Hematopoietic multipotent progenitor cell treated with erythropoietin and hydrocortisone succinate and interleukin-3 and kit ligand, for 6 days (in vitro differentiated cells): ENCODE data around the gene FXYD5.
"Not testable (repeated sequence)": the region's sequence is repeated elsewhere in the genome, so short reads cannot be mapped to it uniquely, and the experiment has no call there.

ENCODE experiments used
- DNase-seq: peaks from one replicate; pipeline ENCODE4 v3.0.0-alpha.2; 2015

Gene FXYD5

DNA sequence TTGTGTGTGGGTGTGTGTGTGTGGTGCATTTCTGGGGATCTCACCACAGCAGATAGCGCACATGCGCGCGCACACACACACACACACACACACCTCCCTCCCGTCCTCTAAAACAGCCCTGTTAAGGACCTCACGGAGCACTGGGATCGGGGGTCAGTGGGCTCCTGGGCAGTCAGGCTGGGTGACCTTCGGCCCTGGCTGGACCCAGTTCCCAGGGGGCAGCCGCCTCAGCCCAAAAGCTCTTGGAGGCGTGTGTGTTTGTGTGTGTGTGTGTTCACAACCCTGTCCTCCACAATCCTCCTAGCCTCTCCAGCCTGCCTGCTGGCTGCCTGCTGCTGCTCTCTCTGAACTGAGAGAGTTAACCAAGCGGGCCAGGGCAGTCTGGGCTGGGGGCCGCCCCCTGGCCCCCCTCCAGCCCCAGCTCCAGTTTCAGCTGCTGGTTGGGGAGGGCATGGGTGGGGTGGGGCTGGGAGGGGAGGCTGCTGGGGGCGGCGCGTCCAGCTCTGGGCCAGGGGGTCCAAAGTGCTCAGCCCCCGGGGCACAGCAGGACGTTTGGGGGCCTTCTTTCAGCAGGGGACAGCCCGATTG is 16.1 kb upstream of the FXYD5 start, which contains the start of gene FXYD1:
TSS of gene FXYD1 (plus strand) at position 520 of the 588 bp plus-strand sequence. CDS start 1,256 bp downstream, outside the sequence.
- no peak for DNase-seq

DNA sequence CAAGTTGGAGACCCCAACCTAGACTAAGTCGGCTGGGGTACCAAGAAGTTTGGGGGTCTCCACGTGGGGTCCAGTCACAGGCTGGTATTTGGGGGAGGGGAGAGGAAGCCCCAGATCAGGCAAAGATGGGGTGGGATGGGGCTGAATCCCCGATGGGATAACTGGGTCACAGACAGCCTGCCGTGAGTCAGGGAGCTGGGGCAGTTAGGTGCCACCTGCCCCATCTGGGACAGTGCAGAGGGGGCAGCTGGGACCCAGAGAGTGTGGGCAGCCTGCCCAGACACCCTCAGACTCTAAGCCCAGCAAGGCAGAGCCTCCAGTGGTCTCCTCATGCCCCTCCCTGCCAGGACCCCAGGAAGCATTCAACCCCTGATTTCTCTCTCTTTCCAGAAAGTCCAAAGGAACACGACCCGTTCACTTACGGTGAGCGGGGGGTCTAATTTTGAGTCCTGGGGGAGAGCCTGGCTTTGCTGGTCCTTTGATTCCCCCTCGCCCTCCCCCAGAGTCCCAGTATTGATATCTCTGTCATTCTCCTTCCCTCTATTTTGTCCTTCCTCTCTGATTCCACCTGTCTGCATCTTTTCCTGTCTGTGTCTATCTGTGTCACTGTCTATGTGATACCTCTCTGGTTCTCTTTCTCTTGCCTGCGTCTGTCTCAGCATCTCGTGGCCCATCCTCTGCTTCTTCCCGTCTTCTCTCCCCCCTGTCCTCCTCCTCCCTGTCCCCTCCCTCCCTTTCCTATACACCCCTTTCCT is 14.2 kb upstream of the FXYD5 start:
- DNase-seq: no peak

DNA sequence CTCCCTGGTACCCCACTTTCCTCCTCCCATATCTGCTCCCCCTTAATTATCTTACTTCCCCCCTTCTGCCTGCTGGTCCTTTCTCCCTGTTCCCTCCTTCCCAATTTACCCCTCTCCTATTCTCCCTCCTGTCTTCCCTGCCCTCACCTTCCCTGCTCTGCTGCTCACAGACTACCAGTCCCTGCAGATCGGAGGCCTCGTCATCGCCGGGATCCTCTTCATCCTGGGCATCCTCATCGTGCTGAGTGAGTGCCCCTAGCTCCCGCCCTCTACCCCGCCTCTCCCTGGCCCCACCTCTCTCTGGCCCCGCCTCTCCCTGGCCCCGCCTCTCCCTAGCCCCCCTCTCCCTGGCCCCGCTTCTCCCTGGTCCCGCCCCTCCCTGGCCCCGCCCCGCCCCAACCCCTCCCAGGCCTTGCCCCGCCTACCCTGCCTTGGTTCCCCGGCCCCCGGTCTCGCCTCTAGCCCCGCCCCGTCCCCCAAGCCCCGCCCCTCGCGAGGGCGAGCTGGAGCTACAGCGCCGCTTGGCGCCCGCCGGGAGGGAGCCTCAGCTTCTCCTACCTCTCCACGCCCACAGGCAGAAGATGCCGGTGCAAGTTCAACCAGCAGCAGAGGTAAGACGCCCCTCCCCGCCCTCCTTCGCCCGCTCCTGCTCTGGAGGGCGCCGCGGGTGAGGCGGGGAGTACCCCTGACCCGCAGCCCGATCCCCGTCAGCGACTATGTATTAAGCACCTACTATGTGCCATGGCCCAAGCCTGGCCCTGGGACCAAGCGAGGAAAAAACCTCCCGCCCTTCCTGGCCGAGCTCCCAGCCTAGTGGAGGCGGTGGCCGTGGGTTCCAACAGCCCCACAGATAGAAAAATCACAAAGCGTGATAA is 13.3 kb upstream of the FXYD5 start:
- peak; percentile 95 for DNase-seq

DNA sequence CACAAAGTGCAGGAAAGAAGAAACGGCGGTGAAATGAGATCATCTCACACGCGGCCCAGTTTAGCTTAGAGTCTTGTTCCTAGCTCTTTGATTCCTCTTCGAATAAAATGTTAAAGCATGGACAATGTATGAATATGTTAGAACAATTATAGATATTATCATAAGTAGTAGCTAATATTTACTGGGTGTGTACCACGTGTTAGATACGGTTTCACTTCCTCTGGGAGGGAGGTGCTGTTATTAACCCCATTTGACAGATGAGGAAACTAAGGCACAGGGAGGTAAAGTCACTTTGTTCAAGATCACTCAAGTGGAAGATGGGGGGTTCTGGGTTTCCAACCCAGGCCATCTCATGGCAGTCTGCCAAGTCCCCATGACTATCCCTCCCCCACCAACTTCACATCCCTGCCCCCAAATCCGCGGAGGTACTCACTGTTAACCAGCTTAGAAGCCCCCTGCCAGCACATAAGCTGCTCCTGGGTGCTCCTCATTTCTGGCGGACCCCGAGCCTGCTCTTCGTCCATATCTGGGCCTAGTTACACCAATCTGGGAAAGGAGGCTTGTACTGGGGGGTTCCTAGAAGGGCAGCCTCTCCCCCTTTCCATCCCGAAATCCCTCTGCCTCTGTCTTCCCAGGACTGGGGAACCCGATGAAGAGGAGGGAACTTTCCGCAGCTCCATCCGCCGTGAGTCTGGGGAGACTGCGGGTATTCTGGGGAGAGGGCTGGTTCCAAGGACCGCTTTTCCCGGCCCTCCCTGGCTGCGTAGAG is 12.5 kb upstream of the FXYD5 start:
- peak; percentile 65 for DNase-seq

DNA sequence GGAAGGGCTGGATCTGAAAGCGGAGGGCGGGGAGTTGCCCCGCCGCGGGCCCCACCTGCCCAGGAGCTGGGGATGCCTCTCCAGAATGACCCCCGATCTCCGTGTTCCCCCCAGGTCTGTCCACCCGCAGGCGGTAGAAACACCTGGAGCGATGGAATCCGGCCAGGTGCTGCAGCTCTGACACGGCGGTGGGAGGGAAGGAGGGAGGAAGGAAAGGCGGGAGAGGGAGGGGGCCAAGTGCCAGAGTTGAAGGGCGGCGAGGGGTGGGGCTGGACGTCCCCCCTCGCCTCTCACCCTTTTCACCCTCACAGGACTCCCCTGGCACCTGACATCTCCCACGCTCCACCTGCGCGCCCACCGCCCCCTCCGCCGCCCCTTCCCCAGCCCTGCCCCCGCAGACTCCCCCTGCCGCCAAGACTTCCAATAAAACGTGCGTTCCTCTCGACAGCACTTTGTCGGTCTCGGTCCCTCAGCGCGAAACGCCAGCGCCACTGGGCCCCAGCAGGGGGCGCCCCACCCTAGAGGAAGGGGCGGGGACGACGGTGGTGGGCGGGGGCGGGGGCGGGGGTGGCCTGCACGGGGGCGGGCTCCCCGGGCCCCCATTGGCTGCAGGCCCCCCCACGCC is 11.8 kb upstream of the FXYD5 start:
- DNase-seq: peak; percentile 76

DNA sequence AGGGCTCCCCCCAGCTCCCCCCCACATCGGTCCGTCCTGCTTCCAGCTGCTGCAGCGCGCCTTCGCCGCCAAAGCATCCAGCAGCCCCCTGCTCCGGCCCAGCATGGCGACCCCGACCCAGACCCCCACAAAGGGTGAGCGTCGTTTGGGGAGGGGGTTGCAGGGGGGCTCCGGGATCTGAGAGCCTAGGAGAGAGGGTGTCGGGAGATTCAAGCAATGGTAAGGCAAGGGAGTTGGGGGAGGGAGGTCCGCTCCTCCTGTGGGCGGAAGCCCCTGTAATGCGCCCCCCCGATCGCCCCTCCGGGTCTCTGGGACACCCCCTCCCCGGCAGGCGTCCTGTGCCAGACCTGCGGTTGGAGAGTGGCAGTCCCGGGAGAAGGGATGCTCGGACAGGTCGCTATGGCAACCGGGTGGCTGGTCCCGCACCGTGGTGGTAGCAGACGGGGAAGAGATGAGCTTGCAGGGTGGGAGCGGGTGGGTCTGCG is 11.3 kb upstream of the FXYD5 start, which contains the start of gene FXYD7:
TSS of gene FXYD7 (plus strand) at position 25 of the 485 bp plus-strand sequence. CDS start at position 104, 79 bp downstream.
- no peak for DNase-seq

DNA sequence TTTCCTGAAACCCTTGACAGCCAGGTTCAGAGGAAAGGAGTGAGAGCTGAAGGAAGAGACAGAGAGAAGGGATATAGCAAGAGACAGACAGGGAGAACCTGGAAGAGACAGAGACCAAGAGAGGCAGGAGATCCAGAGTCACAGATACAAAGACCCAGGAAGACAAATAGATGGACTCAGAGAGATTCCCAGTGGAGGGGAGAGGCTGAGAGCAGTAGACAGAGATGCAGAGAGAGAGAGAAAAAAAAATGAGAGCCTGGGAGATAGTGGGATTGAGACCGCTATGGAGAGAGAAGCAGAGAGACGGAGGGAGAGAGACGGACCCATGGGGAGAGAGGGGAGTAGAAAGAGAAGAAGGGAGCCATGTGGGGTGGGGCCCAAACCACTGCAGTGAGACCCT is 10.7 kb upstream of the FXYD5 start:
- DNase-seq: no peak

DNA sequence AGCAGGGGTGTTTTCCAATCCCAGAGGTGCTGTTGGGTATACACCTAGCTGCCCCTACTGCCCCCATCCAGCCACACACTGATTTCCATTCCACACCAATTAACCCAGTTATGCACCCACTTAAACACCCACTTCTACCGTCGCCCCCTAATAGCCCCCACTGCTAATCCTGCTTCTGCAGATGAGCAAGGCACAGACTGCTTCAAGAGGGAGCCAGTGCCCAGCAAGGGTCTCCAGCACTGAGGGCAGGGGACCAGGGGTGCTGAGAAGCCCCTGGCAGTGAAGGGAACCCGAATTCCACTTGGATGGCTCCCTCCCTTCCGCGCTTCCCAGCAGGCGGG is 10.3 kb upstream of the FXYD5 start:
- DNase-seq: no peak

DNA sequence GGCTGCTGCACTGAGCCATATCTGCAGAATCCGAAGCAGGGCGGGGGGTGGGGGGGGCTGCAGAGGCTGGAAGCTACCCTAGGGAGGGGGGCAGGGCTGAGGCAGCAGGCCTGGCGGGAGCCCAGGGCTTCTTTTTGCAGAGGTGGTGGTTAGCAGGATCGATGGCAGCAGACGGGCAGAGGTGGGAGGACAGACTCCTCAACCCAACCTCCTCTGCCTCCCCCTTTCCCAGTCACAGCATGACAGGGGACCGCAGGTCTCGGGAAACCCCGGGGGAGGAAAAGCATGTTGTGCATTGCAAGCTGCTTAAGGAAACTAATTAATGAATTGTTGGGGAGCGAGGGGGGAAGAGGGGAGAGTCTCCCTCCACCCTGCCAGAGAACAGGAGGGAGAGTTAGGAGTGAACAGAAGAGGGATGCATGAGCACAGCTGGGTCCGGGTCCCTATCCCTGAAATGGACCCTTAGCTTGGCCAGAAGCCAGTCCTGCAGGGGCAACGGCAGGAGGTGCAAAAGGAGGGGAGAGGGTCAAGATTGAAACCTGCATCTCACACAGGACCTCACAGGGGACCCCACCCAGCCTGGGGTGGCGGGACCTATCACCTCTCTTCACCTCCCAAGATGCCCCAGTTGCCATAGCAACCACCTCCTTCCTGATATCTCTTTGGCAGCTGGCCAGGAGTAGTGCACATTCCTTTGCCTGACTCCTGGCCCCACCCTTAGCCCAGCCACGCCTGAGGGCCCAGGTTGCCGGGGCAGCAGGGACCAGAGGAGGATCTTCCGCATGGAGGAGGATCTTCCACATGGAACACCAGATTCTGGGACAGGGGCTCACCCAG is 9.7 kb upstream of the FXYD5 start:
- peak; percentile 76 for DNase-seq

DNA sequence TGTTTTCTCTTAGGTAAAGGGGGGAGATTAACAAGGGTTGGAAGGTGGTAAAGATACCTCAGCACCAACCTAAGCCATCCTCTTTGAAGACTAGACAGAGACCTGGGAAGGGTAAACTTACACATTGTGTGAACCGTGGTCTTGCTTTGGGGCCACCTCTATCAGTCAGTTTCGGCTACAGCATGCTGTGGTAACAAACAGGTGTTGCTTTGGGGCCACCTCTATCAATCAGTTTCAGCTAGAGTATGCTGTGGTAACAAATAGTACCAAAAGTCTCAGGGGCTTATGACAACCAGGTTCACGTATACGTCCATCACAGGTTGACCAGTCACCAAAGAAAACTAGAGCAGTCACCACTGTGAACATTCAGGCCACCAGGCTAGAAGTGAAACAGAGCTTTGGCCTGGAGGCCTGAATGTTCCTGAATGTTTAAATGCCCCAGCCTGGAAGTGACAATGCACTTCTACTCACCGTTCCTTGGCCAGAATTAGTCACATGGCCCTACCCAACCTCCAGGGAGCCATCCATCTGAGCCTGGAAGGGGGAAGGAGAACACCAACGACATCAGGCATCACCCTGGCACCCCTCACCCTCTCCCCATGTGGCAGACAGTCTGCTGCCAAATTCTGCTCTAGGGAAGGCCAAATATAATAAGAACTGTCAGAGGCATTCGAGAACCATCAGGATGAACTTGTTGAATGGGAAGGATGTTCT is 7.6 kb upstream of the FXYD5 start:
- no peak for DNase-seq

DNA sequence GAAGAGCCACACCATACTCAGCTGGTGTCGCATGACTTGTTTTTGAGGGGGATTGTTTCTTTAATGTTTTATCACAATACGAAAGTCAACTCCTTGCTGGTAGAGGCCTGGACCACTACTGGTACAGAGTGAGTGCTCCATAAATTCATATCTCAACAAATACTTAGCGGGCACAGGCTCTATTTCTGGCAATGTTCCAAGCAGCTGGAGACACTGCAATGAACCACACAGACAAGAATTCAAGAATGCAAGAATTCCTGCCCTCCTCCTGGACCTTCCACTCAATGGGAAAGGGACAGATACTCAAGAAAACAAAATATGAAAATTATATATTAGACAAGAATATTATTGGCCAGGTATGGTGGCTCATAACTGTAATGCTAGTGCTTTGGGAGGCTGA is 5.1 kb upstream of the FXYD5 start:
- peak; percentile 33 for DNase-seq

DNA sequence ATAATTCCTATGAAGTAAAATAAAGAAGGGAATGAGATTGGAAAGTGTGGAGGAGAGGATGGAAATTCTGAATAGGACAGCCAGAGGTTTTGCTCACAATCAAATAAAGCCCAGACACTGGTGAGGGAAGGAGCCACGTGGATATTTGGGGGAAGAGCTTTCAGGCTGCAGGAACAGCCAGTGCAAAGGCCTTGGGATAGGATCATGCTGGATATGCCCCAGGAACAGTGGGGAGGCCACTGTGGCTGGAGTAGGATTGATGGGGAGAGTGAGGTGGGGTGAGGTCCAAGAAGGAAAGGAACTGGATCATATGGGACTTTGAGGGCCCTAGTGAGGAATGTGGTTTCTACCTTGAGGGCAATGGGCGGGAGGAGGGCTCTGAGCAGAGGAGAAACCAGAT is 4.1 kb upstream of the FXYD5 start:
- DNase-seq: no peak

DNA sequence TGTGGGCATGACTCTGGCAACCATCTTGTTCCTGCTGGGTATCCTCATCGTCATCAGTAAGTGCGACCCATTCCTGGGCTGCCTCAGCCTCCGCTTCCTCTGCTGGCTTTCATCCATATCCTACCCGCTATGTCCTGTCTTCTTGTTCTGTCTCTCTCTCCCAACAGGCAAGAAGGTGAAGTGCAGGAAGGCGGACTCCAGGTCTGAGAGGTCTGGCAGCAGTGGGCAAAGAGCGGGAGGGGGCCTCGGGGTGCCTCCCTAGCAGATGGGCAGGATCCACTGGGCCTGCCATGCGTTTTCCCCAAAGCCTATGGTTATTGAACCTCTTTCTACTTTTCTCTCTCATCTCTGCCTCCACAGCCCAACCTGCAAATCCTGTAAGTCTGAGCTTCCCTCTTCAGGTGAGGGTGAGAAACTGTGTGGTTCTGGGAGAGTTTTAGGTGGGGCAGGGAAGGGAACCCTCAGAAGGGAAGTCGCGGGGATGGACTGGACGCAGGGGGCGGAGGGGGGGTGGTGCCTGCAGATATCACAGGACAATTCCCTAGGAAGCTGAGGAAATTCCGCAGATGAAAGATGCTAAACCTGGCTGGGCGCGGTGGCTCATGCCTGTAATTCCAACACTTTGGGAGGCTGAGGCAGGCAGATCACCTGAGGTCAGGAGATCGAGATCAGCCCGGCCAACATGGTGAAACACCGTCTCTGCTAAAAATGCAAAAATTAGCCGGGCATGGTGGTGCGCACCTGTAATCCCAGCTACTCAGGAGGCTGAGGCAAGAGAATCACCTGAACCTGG is 3.1 kb upstream of the FXYD5 start:
- no peak for DNase-seq

DNA sequence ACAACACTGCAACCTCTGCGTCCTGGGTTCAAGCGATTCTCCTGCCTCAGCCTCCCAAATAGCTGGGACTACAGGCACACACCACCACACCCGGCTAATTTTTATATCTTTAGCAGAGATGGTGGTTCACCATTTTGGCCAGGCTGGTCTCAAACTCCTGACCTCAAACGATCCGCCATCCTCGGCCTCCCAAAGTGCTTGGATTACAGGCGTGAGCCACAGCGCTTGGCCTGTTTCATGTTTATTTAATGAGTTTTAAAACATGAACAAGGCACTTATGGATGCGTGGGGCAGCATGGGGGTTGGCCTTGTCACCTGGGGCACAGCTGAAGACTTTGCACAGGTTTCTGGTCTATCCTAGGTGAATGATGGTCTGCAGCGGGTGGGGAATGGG is 1.4 kb upstream of the FXYD5 start:
- DNase-seq: not testable (repeated sequence)

DNA sequence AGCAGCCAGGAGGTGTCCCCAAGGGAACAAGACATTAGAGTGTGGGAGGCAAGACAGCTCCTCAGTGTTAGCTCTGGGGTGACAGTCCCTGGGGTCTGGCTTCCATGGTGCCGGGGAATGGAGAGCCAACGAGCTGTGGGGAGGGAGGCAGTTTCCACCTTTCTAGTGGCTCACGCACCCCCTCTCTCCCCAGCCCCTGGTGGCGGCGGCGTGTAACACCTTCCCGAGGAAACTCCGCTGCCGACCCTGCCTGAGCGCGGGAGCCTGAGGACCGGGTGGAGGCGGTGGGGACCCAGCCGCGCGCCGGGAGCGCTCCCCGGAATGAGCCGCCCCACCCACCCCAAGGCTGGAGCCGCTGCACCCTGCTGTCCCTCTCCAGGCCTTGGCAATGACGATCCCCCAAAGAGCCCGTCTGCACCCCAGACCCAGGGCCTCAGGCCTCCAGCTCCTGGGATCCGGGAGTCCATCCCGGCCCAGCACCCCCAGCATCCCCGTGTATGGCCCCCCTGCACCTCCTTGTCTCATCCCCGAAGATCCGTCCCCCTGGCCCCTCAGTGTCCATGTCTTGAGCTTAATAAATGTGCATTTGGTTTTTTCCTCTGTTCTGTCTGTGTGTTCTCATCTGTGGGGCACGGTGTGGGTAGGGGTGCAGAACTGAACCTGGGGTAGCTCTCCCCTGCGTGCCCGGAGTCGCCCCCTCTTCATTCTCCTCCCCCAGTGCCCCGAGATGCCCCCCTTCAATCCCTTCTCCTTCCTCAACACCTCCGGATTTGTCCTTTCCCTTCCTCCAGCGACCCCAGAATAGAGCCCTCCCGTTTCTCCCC is 622 bp upstream of the FXYD5 start:
- DNase-seq: peak; percentile 81

DNA sequence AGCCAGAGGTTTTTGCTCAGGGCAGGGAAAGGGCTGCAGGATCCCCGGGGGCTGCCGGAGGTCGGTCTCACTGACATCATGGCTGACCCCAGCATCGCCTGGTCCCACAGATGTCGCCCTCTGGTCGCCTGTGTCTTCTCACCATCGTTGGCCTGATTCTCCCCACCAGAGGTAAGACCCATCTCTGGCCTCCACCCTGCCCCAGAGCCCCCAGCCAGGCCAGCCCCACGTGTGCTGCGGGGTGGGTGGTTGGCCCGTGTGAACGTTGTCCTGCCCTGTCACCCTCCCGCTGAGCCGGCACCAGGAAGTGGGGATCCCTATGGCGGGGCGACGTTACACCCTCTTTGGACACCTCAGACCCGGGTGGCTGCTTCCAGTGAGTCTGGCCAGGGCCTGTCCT is 906 bp downstream of the FXYD5 start:
- peak; percentile 44 for DNase-seq

DNA sequence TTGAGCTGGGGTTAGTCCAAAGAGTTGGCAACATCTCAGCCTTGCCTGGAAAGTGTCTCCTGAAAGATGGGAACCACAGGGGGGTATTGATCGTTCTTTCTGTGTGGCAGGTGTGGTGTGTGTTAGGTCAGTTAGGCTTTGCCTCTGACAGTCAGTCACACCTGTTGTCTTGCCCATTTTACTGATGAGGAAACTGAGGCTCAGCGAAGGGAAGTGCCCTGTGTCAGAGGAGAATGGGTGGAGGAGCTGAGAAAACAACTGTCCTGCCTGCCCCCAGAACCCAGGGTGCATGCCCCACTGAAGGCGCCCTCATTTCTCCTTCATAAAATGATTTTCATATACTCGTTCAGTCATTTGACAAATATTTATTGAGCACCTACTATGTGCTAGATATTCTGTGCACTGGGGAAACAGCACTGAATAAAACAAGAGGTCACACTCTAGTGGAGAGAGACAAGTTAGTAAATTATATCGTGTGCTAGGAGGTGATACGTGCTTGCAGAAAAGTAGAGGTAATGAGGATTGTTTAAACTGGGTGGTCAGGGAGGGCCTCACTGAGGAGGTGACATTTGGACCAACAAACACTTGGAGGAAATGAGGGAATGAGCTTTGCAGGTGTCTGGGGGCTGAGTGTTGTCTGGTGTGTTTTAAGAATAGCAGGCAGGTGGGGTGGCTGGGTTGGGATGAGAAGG is 1.6 kb downstream of the FXYD5 start:
- DNase-seq: no peak

DNA sequence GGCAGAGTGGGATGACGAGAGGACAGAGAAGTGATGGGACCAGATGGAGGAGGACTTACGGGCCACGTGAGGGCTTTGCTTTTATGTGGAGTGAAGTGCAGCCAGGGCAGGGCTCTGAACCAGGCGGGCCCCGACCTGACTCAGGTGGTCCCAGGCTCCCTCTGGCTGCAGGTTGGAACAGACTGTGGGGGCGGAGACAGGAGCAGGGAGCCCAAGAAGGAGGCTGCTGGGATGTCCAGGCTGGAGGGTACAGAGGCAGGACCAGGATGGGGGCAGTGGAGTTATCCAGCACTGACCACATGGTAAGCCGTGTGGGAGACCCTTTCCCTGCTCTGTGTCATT is 2.1 kb downstream of the FXYD5 start:
- no peak for DNase-seq
